ENCODE measurements around the gene NPR3. TPM values are rescaled to one million over a fixed set of nuclear protein-coding genes. Genes with fewer than 3 reads are reported as not detected.

Gene NPR3
- total RNA-seq, 4 donors from 2014 or later, result 0.51 to 4.9 (median 1.3) TPM

GRCh38 chr5:32733590-32734340, 22.6 kb downstream of the NPR3 start:
- intact Hi-C loops (cut with DNase I; ENCODE audit: low total_unique reads), result no loop called here
- Histone ChIP-seq H3K27ac (no peak overlapping the region), H3K9me3 (no peaks in the 10 kb centered on the region), H3K36me3 (no peaks in the 10 kb centered on the region), H3K4me1 (no peaks in the 10 kb centered on the region), H3K4me3 (no peak overlapping the region), H3K27me3 (no peaks in the 10 kb centered on the region)
- no peak for TF ChIP-seq POLR2A (IDR thresholded peaks at IDR 0.05)
- no peak for TF ChIP-seq CTCF (IDR thresholded peaks at IDR 0.05 in 4 of 5, conservative IDR thresholded peaks at IDR 0.05 in 1 of 5)
- in situ Hi-C loops (cut with MboI; ENCODE audit: low sequenced_read_pairs in 4 of 4), result no loop called here
- no peak for ATAC-seq
- DNase-seq, result no peak

- no peaks in the 10 kb centered on the region for H3K36me3 ChIP-seq
- no peaks in the 10 kb centered on the region for H3K9me3 ChIP-seq
- no peak for TF ChIP-seq CTCF (IDR thresholded peaks at IDR 0.05 in 4 of 5, conservative IDR thresholded peaks at IDR 0.05 in 1 of 5)
- no peak for TF ChIP-seq POLR2A (IDR thresholded peaks at IDR 0.05)
- in situ Hi-C loops (cut with MboI; ENCODE audit: low sequenced_read_pairs in 4 of 4), result no loop called here
- no peaks in the 10 kb centered on the region for H3K27me3 ChIP-seq
- intact Hi-C loops (cut with DNase I; ENCODE audit: low total_unique reads), result no loop called here
- DNase-seq (no peak), ATAC-seq (no peak)
- H3K4me1 ChIP-seq, result no peaks in the 10 kb centered on the region
- no peak overlapping the region for H3K4me3 ChIP-seq
- H3K27ac ChIP-seq, result no peak overlapping the region
Measured at GRCh38 chr5:32734827-32735378, 23.8 kb downstream of the NPR3 start.

GRCh38 chr5:32735512-32735911, 24.4 kb downstream of the NPR3 start:
- in situ Hi-C loops (cut with MboI; ENCODE audit: low sequenced_read_pairs in 4 of 4), result no loop called here
- Histone ChIP-seq H3K4me3 (no peak overlapping the region), H3K27me3 (no peaks in the 10 kb centered on the region), H3K9me3 (no peaks in the 10 kb centered on the region), H3K27ac (no peak overlapping the region), H3K36me3 (no peaks in the 10 kb centered on the region), H3K4me1 (no peaks in the 10 kb centered on the region)
- TF ChIP-seq POLR2A (IDR thresholded peaks at IDR 0.05) (no peak), CTCF (IDR thresholded peaks at IDR 0.05 in 4 of 5, conservative IDR thresholded peaks at IDR 0.05 in 1 of 5) (no peak)
- DNase-seq, result no peak
- no peak for ATAC-seq
- intact Hi-C loops (cut with DNase I; ENCODE audit: low total_unique reads), result no loop called here

DNA sequence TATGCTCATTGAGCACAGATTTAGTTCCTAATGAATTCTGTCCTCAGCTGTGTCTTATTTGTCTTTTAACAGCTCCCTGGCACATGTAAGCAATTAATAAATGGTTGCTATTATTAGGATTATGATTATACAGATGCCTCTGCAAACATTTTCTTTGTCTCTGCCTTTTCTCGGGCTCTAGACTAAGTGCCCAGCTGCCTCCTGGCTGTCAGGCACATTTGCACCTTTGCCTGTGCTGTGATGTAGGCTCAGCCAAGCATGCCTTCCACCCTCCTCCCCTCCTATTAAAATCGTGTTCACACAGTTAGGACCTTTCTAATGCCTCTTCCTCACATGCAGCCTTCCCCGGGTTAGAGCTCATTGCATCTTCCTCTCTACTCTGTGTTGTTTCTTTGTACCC, 25.7 kb downstream of the NPR3 start:
- H3K4me3 ChIP-seq, result no peak overlapping the region
- DNase-seq (no peak), ATAC-seq (no peak)
- no peaks in the 10 kb centered on the region for H3K27me3 ChIP-seq
- no peaks in the 10 kb centered on the region for H3K9me3 ChIP-seq
- H3K4me1 ChIP-seq, result no peaks in the 10 kb centered on the region
- no peaks in the 10 kb centered on the region for H3K36me3 ChIP-seq
- in situ Hi-C loops (cut with MboI; ENCODE audit: low sequenced_read_pairs in 4 of 4), result no loop called here
- no peak for TF ChIP-seq POLR2A (IDR thresholded peaks at IDR 0.05)
- H3K27ac ChIP-seq, result no peak overlapping the region
- intact Hi-C loops (cut with DNase I; ENCODE audit: low total_unique reads), result no loop called here

DNA sequence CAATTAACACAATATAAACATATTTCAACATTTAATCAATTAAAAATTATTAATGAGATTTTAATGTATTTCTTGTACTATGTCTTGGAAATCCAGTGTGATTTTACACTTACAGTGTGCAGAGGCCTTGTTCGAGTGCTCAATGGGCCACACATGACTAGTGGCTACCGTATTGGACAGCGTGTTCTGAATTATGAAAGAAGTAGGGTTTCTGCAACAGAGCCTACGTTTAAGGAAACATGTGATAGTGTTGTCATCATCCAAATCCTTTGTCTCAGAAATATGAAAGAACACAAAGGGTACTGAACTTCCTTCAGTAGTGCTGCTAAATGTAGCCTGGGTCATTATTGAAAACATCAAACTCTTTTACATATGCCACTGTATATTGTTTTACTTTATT, 29.5 kb downstream of the NPR3 start:
- no peaks in the 10 kb centered on the region for H3K9me3 ChIP-seq
- no peak for TF ChIP-seq CTCF (IDR thresholded peaks at IDR 0.05 in 4 of 5, conservative IDR thresholded peaks at IDR 0.05 in 1 of 5)
- TF ChIP-seq POLR2A (IDR thresholded peaks at IDR 0.05), result no peak
- ATAC-seq (no peak), DNase-seq (no peak)
- intact Hi-C loops (cut with DNase I; ENCODE audit: low total_unique reads) (no loop called here), in situ Hi-C loops (cut with MboI; ENCODE audit: low sequenced_read_pairs in 4 of 4) (no loop called here)
- no peak overlapping the region for H3K4me3 ChIP-seq
- H3K27me3 ChIP-seq, result no peaks in the 10 kb centered on the region
- H3K36me3 ChIP-seq, result no peaks in the 10 kb centered on the region
- no peak overlapping the region for H3K27ac ChIP-seq
- H3K4me1 ChIP-seq, result no peaks in the 10 kb centered on the region
